H1 (cell line): ENCODE results near the gene SAFB2. TPM values are rescaled to one million over a fixed set of nuclear protein-coding genes. Genes with fewer than 3 reads are reported as not detected.

Experiments used
- CTCF ChIA-PET: fragments of 300-600 bp; sonication (Branson Sonifier 250); formaldehyde crosslinking; loops from one replicate; lab custom pipeline; 2021; ENCODE audit not compliant: partially characterized antibody; lab: Charles Lee
- POLR2A ChIA-PET: fragments of 300-600 bp; sonication (Branson Sonifier 250); formaldehyde crosslinking; loops from one replicate; lab custom pipeline; 2021; ENCODE audit warnings: inconsistent platforms; ENCODE audit not compliant: partially characterized antibody; lab: Charles Lee
- DNase-seq, 2 experiments: peaks; one replicate each; pipeline versions ENCODE4 v3.0.0 to v3.0.0-alpha.2; 2010 to 2022; ENCODE audit warnings: low spot score in 2 of 2, low read depth in 1 of 2, mixed read lengths in 1 of 2
- FAIRE-seq: peaks from 2 replicates; lab custom pipeline; 2011; peaks lifted over from hg19 to GRCh38; lab: Jason Lieb, UNC
- H2AFZ ChIP-seq: 2 replicates; pipeline ENCODE4 v1.8.1; 2012; ENCODE audit warnings: low read length, inconsistent platforms
- H2AK5ac ChIP-seq: 2 replicates; pipeline ENCODE4 v1.6.1; 2013; ENCODE audit warnings: low read depth, low read length
- H2BK120ac ChIP-seq: replicated peaks from 2 replicates; pipeline ENCODE3; 2013; ENCODE audit warnings: low read depth, low read length, inconsistent platforms
- H2BK12ac ChIP-seq: 2 replicates; pipeline ENCODE4 v1.6.1; 2013; ENCODE audit warnings: low read depth, low read length
- H2BK15ac ChIP-seq: 2 replicates; pipeline ENCODE4 v1.6.1; 2013; ENCODE audit warnings: low read length
- H2BK20ac ChIP-seq: 2 replicates; pipeline ENCODE4 v1.6.1; 2013; ENCODE audit warnings: low read length
- H2BK5ac ChIP-seq: 2 replicates; pipeline ENCODE4 v1.6.1; 2013; ENCODE audit warnings: low read depth, low read length
- H3K14ac ChIP-seq: 2 replicates; pipeline ENCODE4 v1.6.1; 2013; ENCODE audit warnings: inconsistent platforms; ENCODE audit not compliant: insufficient read length
- H3K18ac ChIP-seq: 2 replicates; pipeline ENCODE4 v1.6.1; 2013; ENCODE audit warnings: low read length; ENCODE audit errors: extremely low read depth
- H3K23ac ChIP-seq: 2 replicates; pipeline ENCODE4 v1.6.1; 2013; ENCODE audit warnings: inconsistent platforms; ENCODE audit not compliant: insufficient read length
- H3K23me2 ChIP-seq: 2 replicates; pipeline ENCODE4 v1.6.1; 2013; ENCODE audit warnings: low read depth, low read length
- H3K27ac ChIP-seq: 2 replicates; pipeline ENCODE4 v1.6.1; 2011; ENCODE audit warnings: low read depth, low read length, inconsistent platforms
- H3K27me3 ChIP-seq, 4 experiments: replicated peaks in 1 of 4; 1 replicate in 1 of 4; 2 replicates in 3 of 4; pipeline versions ENCODE4 v1.6.1 to v1.8.1; 2011 to 2013; ENCODE audit warnings: low read length in 3 of 4, mild to moderate bottlenecking in 3 of 4, inconsistent platforms in 2 of 4, mixed read lengths in 2 of 4, moderate library complexity in 1 of 4; ENCODE audit not compliant: control insufficient read depth in 3 of 4, insufficient read depth in 3 of 4; ENCODE audit errors: extremely low read depth in 1 of 4
- H3K36me3 ChIP-seq, 4 experiments: 2 replicates each; pipeline versions ENCODE4 v1.6.1 to v1.8.1; 2011 to 2013; ENCODE audit warnings: mild to moderate bottlenecking in 4 of 4, low read length in 3 of 4, moderate library complexity in 2 of 4, control low read depth in 1 of 4, inconsistent platforms in 1 of 4; ENCODE audit not compliant: insufficient read depth in 4 of 4, control insufficient read depth in 2 of 4
- H3K4ac ChIP-seq: replicated peaks from 2 replicates; pipeline ENCODE3; 2013; ENCODE audit warnings: low read length, low read depth, mixed read lengths, inconsistent platforms; ENCODE audit not compliant: insufficient read length
- H3K4me1 ChIP-seq, 4 experiments: replicated peaks in 1 of 4; 1 replicate in 1 of 4; 2 replicates in 3 of 4; pipeline versions ENCODE4 v1.6.1 to v1.8.1; 2011 to 2013; ENCODE audit warnings: low read length in 3 of 4, inconsistent platforms in 2 of 4, mixed read lengths in 1 of 4; ENCODE audit not compliant: insufficient read depth in 4 of 4, control insufficient read depth in 3 of 4
- H3K4me2 ChIP-seq, 2 experiments: 2 replicates each; pipeline versions ENCODE4 v1.6.1 to v1.8.1; 2011 to 2013; ENCODE audit warnings: low read depth in 2 of 2, low read length in 2 of 2, control low read depth in 1 of 2, inconsistent platforms in 1 of 2, mild to moderate bottlenecking in 1 of 2; ENCODE audit not compliant: insufficient read depth in 1 of 2
- H3K4me3 ChIP-seq, 4 experiments: fragments of 200-600, 300-600 bp in 1 of 4; sonication (generic), shearing (Covaris generic), sonication (Bioruptor Twin) in 1 of 4; 2 replicates each; pipeline versions ENCODE4 v1.5.1 to v1.8.1; 2011 to 2016; ENCODE audit warnings: low read length in 4 of 4, low read depth in 3 of 4, control low read depth in 2 of 4, inconsistent platforms in 2 of 4, mild to moderate bottlenecking in 2 of 4, mixed read lengths in 1 of 4, moderate library complexity in 1 of 4; ENCODE audit not compliant: insufficient read depth in 2 of 4; ENCODE audit errors: extremely low read depth in 1 of 4
- H3K56ac ChIP-seq: replicated peaks from 2 replicates; pipeline ENCODE3; 2013; ENCODE audit warnings: low read depth, mild to moderate bottlenecking, mixed read lengths, low read length, inconsistent platforms; ENCODE audit not compliant: insufficient read length
- H3K79me1 ChIP-seq: 2 replicates; pipeline ENCODE4 v1.6.1; 2013; ENCODE audit warnings: low read depth, low read length, control low read depth
- H3K79me2 ChIP-seq, 2 experiments: 2 replicates each; pipeline versions ENCODE4 v1.6.1 to v1.8.1; 2012 to 2013; ENCODE audit warnings: low read length in 2 of 2, mild to moderate bottlenecking in 2 of 2, inconsistent platforms in 1 of 2; ENCODE audit not compliant: insufficient read depth in 2 of 2, control insufficient read depth in 1 of 2
- H3K9ac ChIP-seq, 4 experiments: replicated peaks in 1 of 4; 1 replicate in 1 of 4; 2 replicates in 3 of 4; pipeline versions ENCODE4 v1.6.1 to v1.8.1; 2011 to 2013; ENCODE audit warnings: low read depth in 3 of 4, low read length in 3 of 4, control low read depth in 2 of 4, mild to moderate bottlenecking in 2 of 4, moderate library complexity in 2 of 4, inconsistent platforms in 1 of 4; ENCODE audit errors: extremely low read depth in 1 of 4
- H3K9me3 ChIP-seq, 2 experiments: 2 replicates each; pipeline versions ENCODE4 v1.6.1 to v1.8.1; 2012 to 2013; ENCODE audit warnings: mild to moderate bottlenecking in 2 of 2, moderate library complexity in 2 of 2, control low read depth in 1 of 2, inconsistent platforms in 1 of 2, low read depth in 1 of 2, low read length in 1 of 2, mixed read lengths in 1 of 2; ENCODE audit not compliant: insufficient read depth in 2 of 2
- H4K20me1 ChIP-seq, 2 experiments: replicated peaks in 1 of 2; 2 replicates each; pipeline versions ENCODE3 to v1.8.1; 2011 to 2013; ENCODE audit warnings: inconsistent platforms in 2 of 2, low read length in 2 of 2, mild to moderate bottlenecking in 1 of 2; ENCODE audit not compliant: insufficient read depth in 2 of 2, control insufficient read depth in 1 of 2
- H4K5ac ChIP-seq: 2 replicates; pipeline ENCODE4 v1.6.1; 2013; ENCODE audit warnings: low read length, low read depth, mixed read lengths, inconsistent platforms; ENCODE audit not compliant: insufficient read length
- H4K8ac ChIP-seq: 2 replicates; pipeline ENCODE4 v1.8.0; 2013; ENCODE audit warnings: mild to moderate bottlenecking, moderate library complexity, low read length, inconsistent platforms; ENCODE audit not compliant: insufficient read depth; ENCODE audit errors: extremely low read depth
- H4K91ac ChIP-seq: replicated peaks from 2 replicates; pipeline ENCODE3; 2013; ENCODE audit warnings: low read length, mixed read lengths, inconsistent platforms; ENCODE audit not compliant: insufficient read length
- BACH1 ChIP-seq: IDR thresholded peaks from 2 replicates; pipeline ENCODE4 v1.6.1; 2012; ENCODE audit warnings: low read length, improper control_type of control experiment
- KDM1A ChIP-seq: fragments of 200-600, 300-600 bp; sonication (generic); IDR thresholded peaks from 2 replicates; pipeline ENCODE4 v1.7.1; 2016; ENCODE audit warnings: mild to moderate bottlenecking, low read length, borderline replicate concordance
- SIN3A ChIP-seq, 2 experiments: IDR thresholded peaks in 1 of 2; conservative IDR thresholded peaks in 1 of 2; 2 replicates each; pipeline ENCODE4 v1.6.1; 2011 to 2012; ENCODE audit warnings: low read length in 2 of 2, improper control_type of control experiment in 1 of 2, low read depth in 1 of 2, mild to moderate bottlenecking in 1 of 2
- WGBS, 2 experiments: shearing (Covaris generic) in 1 of 2; methylation state at CpG; one replicate each; pipeline versions ENCODE4 v1.1.6 to v1.1.7; 2013 to 2015; ENCODE audit warnings: low lambda C conversion rate in 2 of 2, mixed read lengths in 2 of 2, inconsistent platforms in 1 of 2, low coverage in 1 of 2, missing lambda C conversion rate in 1 of 2; ENCODE audit not compliant: insufficient replicate concordance in 2 of 2, insufficient coverage in 1 of 2, insufficient read length in 1 of 2; ENCODE audit errors: extremely low coverage in 1 of 2, missing lambda C conversion rate in 1 of 2; 5-methylcytosine and 5-hydroxymethylcytosine counted together
- polyA plus RNA-seq, 7 experiments: library from polyadenylated mRNA; depleted of rRNA in 3 of 7; stranded (reverse) in 5 of 7; unstranded in 2 of 7; fragments of >200 nt in 5 of 7; fragments of 200-250 nt in 2 of 7; gene quantifications; 1 replicate in 5 of 7; 2 replicates in 1 of 7; 4 replicates in 1 of 7; pipeline versions ENCODE4 v1.2.1 to v1.2.3, GENCODE V29; 2011 to 2013; ENCODE audit warnings: missing spikeins in 2 of 7, mixed read lengths in 2 of 7
- total RNA-seq: library from RNA; stranded (reverse); fragmentation: NEBNext Ultra II Directional; extraction: Animal tissue kit (Norgen Biotek cat#: 25700); gene quantifications from 2 replicates; pipeline ENCODE4 v1.2.1, GENCODE V29; 2021

Gene SAFB2
- total and polyA plus RNA-seq, 2 of the 8 experiments (the other 6 are each of a cell fraction or from before 2014, with no cell fraction given): 14.8 to 63.8 TPM

DNA sequence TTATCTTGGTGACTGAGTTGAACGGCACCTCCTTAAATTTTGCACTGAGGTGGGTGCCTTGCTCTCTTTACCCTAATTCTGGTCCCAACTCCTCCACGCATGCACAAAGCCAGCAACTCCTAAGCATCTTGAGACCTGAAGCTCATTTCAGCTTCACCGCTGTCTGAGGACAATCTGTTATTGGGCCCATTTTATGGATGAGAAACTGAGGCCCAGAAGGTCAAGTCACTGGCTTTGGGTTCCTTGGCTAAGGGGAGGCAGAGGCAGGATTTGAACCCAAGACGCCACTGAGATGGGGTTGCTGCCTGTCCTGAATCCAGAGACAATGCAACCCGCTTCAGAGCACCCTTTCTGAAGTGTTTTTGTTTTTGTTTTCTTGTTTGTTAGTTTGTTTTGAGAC lies 77.5 kb downstream of the SAFB2 start:
- FAIRE-seq: no peak
- 83% methylated on average over 5 of the region's 5 CpGs; no CpG with 5 or more reads in 1 of the 2 experiments for WGBS, 2 experiments
- CTCF ChIA-PET: interaction anchor here (0.6 to 16.7 kb wide), 4 partner anchors 11 to 80 kb away, joined by 3 to 206 read pairs (median 4); no protein-coding TSS in a partner anchor

More for the DNA sequence above, 77.5 kb downstream of the SAFB2 start:
- Histone ChIP-seq H3K4me1 (no peaks in the 10 kb centered on the region; a peak in 1 of 7 replicates), H3K9ac (no peak overlapping the region), H3K36me3 (no peaks in the 10 kb centered on the region), H2BK5ac (no peak overlapping the region), H3K23me2 (no peaks in the 10 kb centered on the region), H3K18ac (no peak overlapping the region), H3K56ac (no peak overlapping the region), H3K79me2 (no peaks in the 10 kb centered on the region), H3K4me2 (no peak overlapping the region), H4K8ac (no peak overlapping the region; the same call in 1 of the 2 replicates), H3K27me3 (no peaks in the 10 kb centered on the region; a peak in 1 of 7 replicates), H3K79me1 (no peaks in the 10 kb centered on the region), H3K4me3 (no peak overlapping the region), H3K23ac (no peak overlapping the region), H4K20me1 (peaks cover 0 to 2% of the 10 kb centered on the region in 2 experiments), H3K4ac (no peak overlapping the region)
- no peak for DNase-seq
- TF ChIP-seq SIN3A (conservative IDR thresholded peaks at IDR 0.05 in 1 of 2, IDR thresholded peaks at IDR 0.05 in 1 of 2; ENCODE audit: low read depth in 1 of 2, low read length in 2 of 2): no peak
- no peak for TF ChIP-seq BACH1
- peak; percentile 68; the same call in 1 of the 2 replicates for TF ChIP-seq KDM1A
- TF ChIP-seq, all 59 proteins: peak for 1
- Histone ChIP-seq H4K91ac (no peak overlapping the region), H2AFZ (no peak overlapping the region), H2BK15ac (no peak overlapping the region), H4K5ac (no peak overlapping the region), H2BK20ac (no peak overlapping the region), H2AK5ac (no peak overlapping the region), H3K27ac (no peak overlapping the region), H2BK12ac (no peak overlapping the region), H2BK120ac (no peak overlapping the region), H3K9me3 (no peaks in the 10 kb centered on the region), H3K14ac (no peak overlapping the region)
- POLR2A ChIA-PET: no interaction called here
